Caki2 (cell line): ENCODE results near the gene CST4. TPM values are rescaled to one million over a fixed set of nuclear protein-coding genes. Genes with fewer than 3 reads are reported as not detected.
A peak's percentile ranks its signal among the peaks of the same experiment; 100 is the strongest.
"Not testable (repeated sequence)": the region's sequence is repeated elsewhere in the genome, so short reads cannot be mapped to it uniquely, and the experiment has no call there.

Source experiments
- DNase-seq: peaks from one replicate; pipeline ENCODE4 v3.0.0-alpha.2; 2015; ENCODE audit warnings: low read depth
- in situ Hi-C: cut with HindIII; loops from 2 replicates; pipeline ENCODE4 v1.10.0; 2016; ENCODE audit warnings: low sequenced_read_pairs, low pct_unique_long_range_greater_than_20kb, mixed read lengths
- total RNA-seq: library from RNA; depleted of rRNA; stranded (reverse); fragments of >200 nt; shearing (Covaris generic); gene quantifications from 2 replicates; pipeline ENCODE4 v1.2.3, GENCODE V29; 2014; ENCODE audit warnings: low replicate concordance

Gene CST4
- total RNA-seq, 1 experiment from 2014 or later = 28.3 TPM

DNA sequence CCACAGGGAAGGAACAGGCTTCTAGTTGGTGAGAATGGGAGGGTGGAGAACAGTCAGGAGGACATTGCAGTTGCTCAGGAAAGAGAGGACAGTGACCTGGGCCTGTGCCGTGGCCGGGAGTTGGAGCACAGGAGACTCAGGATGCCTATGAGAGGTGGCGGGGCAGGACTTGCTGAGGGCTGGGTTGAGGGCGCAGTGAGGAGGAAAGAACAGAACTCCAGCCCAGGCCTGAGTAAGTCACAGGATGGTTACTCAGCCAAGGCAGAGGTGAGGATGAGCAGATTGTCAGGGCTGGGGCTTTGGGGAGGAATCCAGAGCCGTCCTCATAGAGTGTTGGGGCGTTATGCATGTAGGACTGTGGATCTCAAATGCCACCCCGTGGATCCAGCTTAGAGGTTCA, 21.2 kb downstream of the CST4 start:
- DNase-seq = no peak
- in situ Hi-C loops = no loop called here

DNA sequence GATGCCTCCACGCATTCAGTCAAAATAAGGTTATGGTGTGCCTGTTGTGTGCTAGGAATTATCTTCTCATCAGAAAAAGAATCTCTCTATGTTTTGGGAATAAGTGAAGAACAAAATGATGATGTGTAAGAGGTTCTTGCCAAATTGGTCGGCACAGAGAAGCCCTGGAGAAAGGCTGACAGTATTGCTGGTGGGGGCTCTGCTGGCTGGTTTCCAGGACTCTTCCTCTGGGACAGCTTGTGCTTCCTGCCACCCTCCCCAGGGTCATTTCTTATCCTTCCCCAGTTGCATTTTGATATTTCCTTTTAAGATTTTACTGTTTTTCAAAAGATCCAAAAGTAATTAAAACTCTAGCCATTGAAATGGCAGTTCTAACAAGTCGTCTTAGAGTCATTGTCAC, 22.1 kb downstream of the CST4 start:
- in situ Hi-C loops = no loop called here
- no peak for DNase-seq

DNA sequence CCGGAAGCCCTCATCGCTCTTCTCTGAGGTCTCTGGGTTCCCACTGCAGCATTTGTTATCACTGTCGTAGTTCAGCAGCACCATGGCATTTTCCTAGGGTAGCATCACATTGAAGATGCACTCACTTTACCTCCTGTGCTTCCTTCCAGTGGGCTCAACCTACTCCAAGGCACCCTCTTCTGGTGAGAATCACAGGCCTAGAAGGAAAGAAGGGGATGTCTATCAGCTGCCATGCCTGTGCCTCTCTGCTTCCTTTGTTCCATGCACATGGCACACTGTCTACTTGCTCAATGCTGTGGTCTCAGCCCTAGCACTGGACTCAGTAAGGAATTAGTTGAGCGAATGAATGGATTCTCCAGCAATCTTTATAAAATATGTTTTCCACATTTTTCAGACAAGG, 22.6 kb downstream of the CST4 start:
- in situ Hi-C loops = no loop called here
- DNase-seq = no peak

DNA sequence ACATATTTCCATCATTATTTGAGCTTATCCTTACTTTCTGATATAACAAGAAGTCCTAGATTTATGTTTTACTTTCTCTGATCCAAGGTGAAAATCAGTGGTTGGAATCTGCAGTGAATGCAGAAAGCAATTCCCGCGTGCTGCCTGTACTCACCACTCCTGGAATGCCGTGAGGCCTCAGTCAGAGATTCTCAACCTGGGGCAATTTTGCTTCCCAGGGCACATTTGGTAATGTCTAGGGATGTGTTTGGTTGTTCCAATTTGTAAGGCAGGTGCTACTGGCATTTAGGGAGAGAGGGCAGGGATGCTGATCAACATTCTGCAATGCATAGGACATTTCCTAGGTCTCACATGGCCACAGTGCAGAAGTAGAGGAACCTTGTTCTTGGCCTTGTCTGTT, 23.9 kb downstream of the CST4 start:
- DNase-seq = no peak
- in situ Hi-C loops = no loop called here

DNA sequence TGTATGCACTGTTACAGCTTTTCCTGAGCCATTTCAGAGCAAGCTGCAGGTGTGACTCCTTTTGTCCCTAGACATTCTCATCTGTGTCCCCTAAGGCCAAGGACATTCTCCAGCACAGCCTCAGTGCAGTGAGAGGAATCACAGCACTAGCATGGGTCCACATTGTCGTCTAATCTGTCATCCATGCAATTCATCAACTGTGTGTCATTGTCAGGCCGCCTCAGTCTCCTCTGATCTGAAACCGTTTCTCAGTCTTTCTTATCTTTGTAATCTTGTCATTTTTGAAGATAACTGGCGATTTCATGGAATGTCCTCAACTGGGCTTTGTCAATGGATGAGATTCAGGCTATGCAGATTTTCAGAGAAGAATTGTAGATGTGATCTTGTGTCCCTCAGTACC, 24.8 kb downstream of the CST4 start:
- in situ Hi-C loops, DNase-seq: not testable (repeated sequence)

DNA sequence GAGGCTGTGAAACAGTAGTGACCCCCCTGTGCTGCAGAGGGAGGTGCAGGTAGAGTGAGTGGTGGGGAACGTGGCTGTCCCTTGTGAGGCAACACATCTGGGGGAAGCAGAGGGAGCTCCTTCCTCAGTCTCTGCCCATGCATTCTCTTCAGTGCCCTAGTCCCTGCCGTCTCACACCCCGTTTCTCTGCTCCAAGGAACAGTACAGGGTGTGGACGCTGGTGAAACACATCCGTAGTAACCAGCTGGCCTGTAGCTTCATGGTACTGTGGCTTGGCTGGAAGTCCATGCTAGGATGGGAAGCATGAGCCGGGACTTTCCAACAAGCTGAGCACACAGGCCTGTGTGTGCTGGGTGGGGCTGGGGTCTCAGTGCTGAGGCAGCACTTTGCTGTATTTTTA, 25.7 kb downstream of the CST4 start:
- in situ Hi-C loops = no loop called here
- no peak for DNase-seq

DNA sequence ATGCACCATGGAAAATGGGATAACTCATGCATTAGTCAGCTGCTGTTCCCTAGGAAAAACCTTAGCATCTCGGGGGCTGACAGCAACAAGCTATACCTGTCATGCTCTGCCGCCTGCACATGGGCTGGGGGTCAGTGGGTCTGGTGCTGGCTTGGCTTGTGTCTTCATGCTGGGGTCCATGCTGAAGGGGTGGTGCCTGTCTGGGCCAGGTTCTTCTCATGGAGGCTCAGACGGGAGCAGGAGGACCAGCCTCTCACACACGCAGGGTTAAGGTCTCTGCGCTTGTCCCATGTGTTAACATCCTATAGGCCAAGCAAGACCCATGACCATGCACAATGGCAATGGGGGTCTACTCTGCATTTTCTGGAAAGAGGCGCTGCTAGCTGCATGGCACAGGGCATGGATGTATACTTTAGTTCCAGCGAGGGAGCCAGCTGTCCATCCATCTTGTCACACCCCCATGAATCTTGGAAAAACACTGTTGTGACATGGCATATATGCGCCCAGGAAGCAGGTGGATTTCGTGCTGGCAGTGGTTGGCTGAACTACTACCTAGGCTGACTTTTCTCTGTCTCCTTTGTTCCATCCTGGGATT, 26.5 kb downstream of the CST4 start:
- DNase-seq = no peak
- in situ Hi-C loops = no loop called here

DNA sequence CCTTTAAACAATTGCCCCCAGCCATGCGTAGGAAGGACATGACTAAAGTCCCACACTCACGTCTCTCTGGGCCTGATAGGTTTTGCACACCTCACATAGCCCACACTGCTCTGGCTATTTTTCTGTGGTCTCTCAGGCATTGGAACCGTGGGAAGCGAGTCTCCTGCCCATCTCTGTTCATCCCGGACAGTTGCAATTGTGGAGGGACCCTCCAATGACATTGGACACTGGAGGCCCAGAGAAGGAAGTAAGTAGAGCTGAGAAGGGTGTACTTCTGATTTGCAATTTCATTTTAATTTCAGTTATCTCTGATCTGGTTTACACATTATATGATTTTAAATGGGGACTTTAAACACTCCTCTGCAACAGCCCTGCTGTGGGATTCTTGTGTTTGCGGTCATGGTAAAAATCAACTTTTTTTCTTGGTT, 27.8 kb downstream of the CST4 start:
- DNase-seq = no peak
- in situ Hi-C loops = no loop called here

DNA sequence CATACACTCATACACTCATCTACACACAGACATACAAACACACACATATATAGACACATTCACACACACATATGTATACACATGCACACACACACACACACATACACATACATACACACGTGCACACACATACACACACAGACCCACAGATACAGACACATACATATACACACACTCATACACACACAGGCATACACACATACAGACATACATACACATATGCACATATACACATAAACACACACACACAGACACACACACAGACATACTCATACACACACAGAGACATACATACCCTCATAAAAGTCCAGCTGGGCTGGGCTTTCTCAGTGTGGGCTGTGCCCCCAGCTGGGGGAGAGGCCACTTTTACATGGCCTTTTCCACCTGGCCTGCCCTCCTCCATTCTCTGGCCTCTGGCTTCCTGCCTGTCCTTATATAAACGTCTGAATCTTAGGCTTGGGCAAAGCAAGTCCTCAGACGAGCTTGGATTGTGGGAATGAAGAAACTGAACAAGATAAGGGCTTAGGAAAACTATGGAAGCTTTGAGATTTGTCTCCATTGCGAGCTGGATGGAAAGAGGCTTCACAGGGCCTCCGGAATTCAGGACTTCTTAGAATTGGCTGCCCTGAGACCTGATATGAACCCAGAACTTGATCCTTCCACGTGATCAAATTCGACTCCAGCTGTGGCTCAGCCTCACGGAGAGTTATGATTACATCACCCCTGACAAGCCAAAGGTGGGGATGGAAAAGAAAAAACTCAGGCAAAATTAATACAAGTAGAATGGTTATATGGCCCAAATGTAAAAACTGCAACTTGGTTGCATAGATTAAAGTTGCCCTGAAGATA, 28.6 kb downstream of the CST4 start:
- in situ Hi-C loops = no loop called here
- DNase-seq = no peak

DNA sequence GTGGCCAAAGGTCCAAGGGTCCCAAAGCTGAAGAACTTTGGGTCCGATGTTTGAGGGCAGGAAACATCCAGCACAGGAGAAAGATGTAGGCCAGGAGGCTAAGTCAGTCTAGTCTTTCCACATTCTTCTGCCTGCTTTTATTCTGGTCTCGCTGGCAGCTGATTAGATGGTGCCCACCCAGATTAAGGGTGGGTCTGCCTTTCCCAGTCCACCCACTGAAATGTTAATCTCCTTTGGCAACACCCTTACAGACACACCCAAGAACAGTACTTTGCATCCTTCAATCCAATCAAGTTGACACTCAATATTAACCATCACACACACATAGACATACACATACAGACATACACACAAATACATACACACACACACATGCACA, 29.2 kb downstream of the CST4 start:
- in situ Hi-C loops = not testable (repeated sequence)

DNA sequence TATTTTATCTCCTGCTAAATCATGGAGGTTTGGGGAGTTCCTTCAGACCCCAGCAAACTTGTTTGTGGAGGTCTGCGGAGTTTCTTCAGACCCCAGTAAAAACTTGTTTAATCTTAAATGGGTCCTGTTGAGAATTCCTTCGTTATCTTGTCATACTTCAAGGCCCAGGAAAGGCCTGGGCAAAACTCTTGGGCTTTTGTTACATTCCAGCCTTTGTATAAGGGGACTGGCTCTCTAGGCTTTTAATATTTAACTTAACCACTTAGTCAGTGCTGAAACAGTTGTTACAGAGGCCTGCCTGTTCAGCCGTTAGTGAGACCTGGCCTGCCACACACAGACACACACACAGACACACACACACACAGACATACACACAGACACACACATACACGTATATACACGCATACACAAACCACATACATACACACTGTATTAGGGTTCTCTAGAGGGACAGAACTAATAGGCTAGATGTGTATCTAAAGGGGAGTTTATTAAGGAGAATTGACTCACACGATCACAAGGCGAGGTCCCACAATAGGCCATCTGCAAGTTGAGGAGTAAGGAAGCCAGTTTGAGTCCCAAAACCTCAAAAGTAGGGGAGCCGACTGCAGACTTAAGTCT, 29.7 kb downstream of the CST4 start:
- peak; percentile 70 for DNase-seq
- in situ Hi-C loops = no loop called here

More for the DNA sequence above, 29.2 kb downstream of the CST4 start:
- not testable (repeated sequence) for DNase-seq

DNA sequence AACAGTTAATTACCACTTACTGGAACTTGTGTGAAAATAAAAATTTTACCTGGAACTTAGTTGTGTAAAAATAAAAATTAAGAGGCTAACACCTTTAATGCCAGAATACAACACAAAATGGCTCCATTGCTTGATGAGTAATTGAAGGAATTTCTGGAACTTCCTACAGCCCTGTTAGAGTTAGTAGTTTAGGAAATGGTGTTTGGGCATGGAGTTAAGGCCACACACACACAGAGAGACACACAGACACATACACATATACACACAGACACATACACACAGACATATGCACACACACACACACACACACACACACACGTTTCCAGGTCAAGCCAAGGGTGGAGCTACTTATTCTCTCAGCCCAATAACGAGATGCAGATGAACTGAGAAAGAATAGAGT, 30.5 kb downstream of the CST4 start:
- in situ Hi-C loops = no loop called here
- DNase-seq = no peak

DNA sequence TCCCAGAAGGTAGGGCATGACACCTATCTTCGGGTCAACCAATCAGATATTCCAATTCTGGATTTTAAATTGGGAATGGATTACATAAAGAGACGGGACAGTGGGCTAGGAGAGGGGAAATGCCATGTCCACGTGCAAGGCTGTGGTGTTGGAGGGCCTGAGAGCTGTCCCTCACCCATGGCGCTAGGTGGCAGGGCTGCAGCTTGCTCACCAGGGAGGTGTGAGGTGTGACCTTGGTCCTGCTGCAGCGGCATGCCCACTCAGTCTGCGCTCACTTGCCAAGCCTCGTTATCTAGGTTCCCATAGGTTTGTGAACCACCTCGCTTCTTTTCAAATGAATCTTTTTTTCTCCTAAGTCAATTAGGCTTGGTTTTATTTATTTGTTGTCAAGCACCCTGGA, 31.6 kb downstream of the CST4 start:
- no peak for DNase-seq
- in situ Hi-C loops = no loop called here

DNA sequence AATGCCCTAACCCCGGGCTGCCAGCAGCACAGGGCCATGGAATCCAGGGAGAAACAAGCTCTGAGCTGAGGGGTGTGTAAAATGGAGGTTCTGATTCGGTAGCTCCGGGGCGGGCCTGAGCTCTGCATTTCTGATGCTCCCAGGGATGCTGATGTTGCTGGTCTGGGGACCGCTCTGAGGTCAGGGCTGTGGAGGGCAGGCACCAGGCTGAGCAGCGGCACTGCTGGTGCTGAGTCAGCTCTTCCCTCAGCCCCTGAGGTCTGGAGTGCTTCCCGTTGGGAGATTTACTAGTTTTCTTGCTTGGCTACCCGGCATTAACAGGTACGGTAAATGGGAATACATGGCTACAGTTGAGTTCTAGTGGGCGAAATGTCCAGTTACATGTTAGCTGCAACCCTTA, 32.5 kb downstream of the CST4 start:
- no peak for DNase-seq
- in situ Hi-C loops = no loop called here

DNA sequence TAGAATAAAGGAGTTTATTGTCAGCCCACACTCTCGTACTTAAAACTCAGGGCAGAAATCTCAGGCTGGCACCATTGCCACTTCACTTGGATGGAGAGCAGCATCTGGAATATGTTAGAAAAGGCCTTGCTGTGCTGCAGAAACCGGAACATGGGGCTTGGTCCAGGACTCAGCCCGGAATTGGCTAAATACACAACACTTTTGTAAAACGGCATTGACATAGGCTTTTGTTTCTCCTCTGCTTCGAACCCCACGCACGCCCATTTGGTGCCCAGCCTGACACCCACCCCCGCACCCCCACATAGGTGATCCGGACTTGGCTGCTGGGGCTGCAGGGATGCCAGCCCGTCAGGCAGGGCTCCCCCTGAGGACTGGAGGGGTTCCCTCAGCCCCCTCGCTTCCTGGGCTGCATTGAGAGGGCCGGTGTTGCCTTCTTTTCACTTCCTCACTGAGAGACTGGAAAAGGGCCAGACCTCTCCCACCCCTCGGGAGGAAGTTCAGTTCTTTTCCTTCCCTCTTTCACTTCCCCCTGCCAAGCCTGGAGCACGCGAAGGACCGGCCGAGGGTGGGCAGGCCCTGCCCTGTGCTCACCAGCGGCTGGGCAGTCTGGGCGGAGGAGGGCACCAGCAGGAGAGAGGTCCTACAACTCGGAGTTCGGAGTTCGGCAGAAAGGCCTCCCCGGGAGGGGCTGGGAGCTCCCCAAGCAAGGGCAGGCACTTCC, 33.2 kb downstream of the CST4 start:
- in situ Hi-C loops = no loop called here
- DNase-seq = no peak

DNA sequence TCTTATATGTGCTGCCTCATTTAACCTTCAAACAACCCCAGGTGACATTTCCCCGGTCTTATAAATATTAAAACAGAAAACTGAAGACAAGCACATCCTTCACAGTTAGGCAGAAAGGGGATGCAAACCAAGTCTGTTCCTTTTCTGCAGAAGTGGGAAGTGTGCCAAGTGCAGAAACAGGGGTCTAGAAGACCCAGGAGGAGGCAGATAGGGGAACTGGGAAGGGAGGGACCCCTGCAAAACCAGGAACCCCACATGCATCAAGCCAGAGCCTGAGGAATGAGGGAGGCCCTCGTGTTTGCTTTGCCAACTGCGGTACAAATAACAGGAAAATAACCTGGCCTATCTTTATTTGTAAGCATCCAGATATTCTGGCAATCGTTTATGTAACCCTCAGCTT, 34.1 kb downstream of the CST4 start:
- no peak for DNase-seq
- in situ Hi-C loops = no loop called here

DNA sequence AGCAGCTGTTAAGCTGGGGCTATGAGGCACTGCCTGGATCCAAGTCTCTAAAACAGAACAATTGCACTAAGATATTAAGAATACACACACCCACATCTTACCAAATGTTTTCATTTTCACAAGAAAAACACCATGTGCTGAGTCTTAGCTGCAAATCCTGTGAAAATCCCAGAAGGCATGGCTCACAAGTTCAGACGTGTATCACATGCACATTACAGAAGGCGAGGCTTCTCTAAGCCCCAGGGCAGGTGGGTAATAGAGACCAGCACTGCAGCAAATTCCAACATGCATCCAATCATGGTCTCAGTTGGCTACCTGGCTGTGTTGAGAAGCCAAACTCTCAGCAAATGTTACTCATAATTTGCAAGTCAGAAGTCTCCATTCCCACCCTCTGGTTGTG, 34.8 kb downstream of the CST4 start:
- in situ Hi-C loops = no loop called here
- no peak for DNase-seq

DNA sequence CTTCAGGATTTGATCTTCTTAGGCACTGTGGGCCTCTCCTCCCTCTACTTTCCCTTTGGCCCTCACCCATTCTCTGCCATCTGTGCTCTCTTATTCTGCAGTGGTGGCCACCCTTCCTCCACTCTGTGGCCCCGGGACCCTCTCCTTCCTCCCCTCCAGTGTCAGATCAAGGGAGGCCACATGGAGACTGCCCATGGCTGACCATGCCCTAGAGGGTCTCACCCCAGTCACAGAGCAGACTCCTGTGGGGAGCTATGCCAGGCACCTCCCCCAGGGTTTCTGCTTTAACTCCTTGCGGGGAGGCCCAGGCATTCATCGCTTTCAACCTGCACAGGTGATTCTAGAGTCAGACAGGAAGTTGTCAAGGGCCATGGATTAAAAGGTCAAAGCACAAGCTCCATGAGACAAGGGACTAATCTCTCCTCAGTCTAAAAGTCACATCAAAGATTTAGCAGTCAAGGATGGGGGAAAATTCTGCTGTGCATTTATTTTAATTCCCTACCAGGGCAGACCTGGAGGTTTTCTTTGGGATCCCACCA, 35.4 kb downstream of the CST4 start:
- no peak for DNase-seq
- in situ Hi-C loops = no loop called here

DNA sequence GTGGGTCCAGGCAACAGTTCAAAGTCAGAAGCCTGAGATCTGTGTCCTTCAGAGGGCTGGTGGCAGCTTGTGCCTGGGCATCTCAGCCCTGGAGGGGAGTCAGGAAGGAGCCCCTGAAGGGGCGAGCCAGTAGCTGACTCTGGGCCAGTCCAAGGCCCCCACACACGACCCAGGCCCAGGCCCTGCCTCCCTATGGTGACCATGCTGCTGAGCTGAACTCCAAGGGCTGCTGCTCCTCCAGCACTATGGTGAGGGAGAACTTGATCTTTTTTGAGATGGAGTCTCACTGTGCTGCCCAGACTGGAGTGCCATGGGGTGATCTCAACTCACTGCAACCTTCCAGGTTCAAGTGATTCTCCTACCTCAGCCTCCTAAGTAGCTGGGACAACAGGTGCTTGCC, 35.9 kb downstream of the CST4 start:
- in situ Hi-C loops = no loop called here
- DNase-seq = no peak
